Measurements from ENCODE around the gene SOX8. TPM values are rescaled to one million over a fixed set of nuclear protein-coding genes. Genes with fewer than 3 reads are reported as not detected.

Gene SOX8
- polyA plus RNA-seq, 3 donors, result not detected

DNA sequence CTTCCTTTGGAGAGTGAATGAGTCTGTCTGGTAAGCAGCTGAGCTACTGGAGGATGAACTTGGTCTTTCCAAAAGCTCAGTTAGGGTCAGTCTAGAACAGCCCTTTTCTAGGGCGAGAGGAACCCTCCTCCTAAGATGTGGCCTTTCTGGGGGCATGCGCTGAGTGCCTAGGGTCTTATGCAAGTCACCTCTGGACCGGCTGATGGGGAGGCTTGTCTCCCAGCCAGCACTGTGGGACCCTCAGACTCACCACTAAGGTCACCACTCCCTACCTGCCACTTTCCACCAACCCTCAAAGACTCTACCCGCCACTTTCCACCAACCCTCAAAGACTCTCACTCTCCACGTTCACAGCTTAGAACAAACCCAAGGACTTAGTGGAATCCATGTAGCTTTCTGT, 37.6 kb upstream of the SOX8 start:
- no peak for TF ChIP-seq CTCF (IDR thresholded peaks at IDR 0.05)
- peaks cover 43 to 81% (median 61%) of the 10 kb centered on the region in 7 donors for H3K9me3 Mint-ChIP-seq
- Histone ChIP-seq H3K79me2 (ENCODE audit: insufficient read depth, low read length) (no peaks in the 10 kb centered on the region), H3K4me3 (replicated peaks in 1 of 3; ENCODE audit: low read depth in 2 of 3, low read length in 3 of 3) (no peak overlapping the region), H2AFZ (ENCODE audit: insufficient read depth, low read depth, low read length, poor library complexity, severe bottlenecking) (no peak overlapping the region), H3K27me3 (ENCODE audit: control insufficient read depth in 2 of 2, insufficient read depth in 2 of 2, low read length in 2 of 2) (no peaks in the 10 kb centered on the region), H3K27ac (ENCODE audit: low read depth in 1 of 2, low read length in 2 of 2) (no peak overlapping the region), H3K9me3 (replicated peaks in 1 of 2; ENCODE audit: control insufficient read depth in 1 of 2, insufficient read depth in 1 of 2, low read length in 2 of 2) (peaks cover 37 to 58% of the 10 kb centered on the region in 2 donors), H3K4me2 (replicated peaks; ENCODE audit: extremely low read depth, low read length, poor library complexity, severe bottlenecking) (no peak overlapping the region), H3K4me1 (ENCODE audit: control insufficient read depth in 1 of 2, insufficient read depth in 2 of 2, low read length in 2 of 2) (no peaks in the 10 kb centered on the region), H3K9ac (ENCODE audit: insufficient read depth, low read length, poor library complexity, severe bottlenecking) (no peak overlapping the region), H3K36me3 (replicated peaks in 1 of 2; ENCODE audit: control insufficient read depth in 1 of 2, insufficient read depth in 2 of 2, low read length in 2 of 2) (peaks cover 0 to 47% of the 10 kb centered on the region in 2 donors), H4K20me1 (ENCODE audit: insufficient read depth, low read length) (no peaks in the 10 kb centered on the region)
- H3K4me3 Mint-ChIP-seq, result no peak overlapping the region
- H3K36me3 Mint-ChIP-seq, result peaks cover 44 to 53% of the 10 kb centered on the region in 2 donors
- H3K27me3 Mint-ChIP-seq (ENCODE audit: low read depth in 3 of 3), result peaks cover 0 to 2% (median 0%) of the 10 kb centered on the region in 3 donors
- intact Hi-C loops (cut with micrococcal nuclease), result no loop called here
- WGBS (ENCODE audit: insufficient coverage), result 100% methylated on average over 3 of the region's 5 CpGs
- no peak for DNase-seq
- H3K4me1 Mint-ChIP-seq, result no peaks in the 10 kb centered on the region
- H3K27ac Mint-ChIP-seq, result no peak overlapping the region

DNA sequence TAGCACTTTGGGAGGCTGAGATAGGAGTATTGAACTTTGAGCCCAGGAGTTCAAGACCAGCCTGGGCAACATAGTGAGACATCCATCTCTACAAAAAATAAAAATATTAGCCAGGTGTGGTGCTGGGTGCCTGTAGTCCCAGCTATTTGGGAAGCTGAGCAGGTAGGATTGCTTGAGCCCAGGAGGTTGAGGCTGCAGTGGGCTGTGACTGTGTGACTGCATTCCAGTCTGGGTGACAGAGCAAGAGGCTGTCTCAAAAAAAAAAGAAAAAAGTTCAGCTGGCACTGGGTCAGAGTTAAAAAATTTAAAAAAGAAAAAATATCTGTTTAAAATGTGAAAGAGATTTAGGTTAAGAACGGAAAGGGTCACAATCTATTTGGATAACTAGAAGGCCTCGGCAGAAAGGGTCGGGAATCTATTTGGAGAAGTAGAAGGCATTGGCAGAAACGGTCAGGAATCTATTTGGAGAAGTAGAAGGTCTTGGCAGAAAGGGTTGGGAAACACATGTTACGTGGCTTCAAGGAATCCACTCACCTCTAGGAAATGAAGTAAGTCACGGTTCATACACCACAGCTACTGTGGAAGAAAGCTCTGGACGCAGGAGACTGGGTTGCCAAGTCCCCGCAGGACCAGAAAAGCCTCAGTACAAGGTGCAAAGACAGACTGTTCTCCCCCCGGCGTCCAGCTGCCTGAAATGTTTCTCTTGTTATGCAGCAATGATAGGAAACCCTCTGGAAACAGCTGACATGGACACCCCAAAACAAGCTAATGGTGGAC, 36.1 kb upstream of the SOX8 start:
- peaks cover 38 to 49% of the 10 kb centered on the region in 2 donors for H3K36me3 Mint-ChIP-seq
- Histone ChIP-seq H3K27ac (ENCODE audit: low read depth in 1 of 2, low read length in 2 of 2) (no peak overlapping the region), H2AFZ (ENCODE audit: insufficient read depth, low read depth, low read length, poor library complexity, severe bottlenecking) (no peak overlapping the region), H3K79me2 (ENCODE audit: insufficient read depth, low read length) (no peaks in the 10 kb centered on the region), H3K9me3 (replicated peaks in 1 of 2; ENCODE audit: control insufficient read depth in 1 of 2, insufficient read depth in 1 of 2, low read length in 2 of 2) (peaks cover 37 to 52% of the 10 kb centered on the region in 2 donors), H3K4me1 (ENCODE audit: control insufficient read depth in 1 of 2, insufficient read depth in 2 of 2, low read length in 2 of 2) (no peaks in the 10 kb centered on the region), H3K4me3 (replicated peaks in 1 of 3; ENCODE audit: low read depth in 2 of 3, low read length in 3 of 3) (no peak overlapping the region), H4K20me1 (ENCODE audit: insufficient read depth, low read length) (no peaks in the 10 kb centered on the region), H3K4me2 (replicated peaks; ENCODE audit: extremely low read depth, low read length, poor library complexity, severe bottlenecking) (no peak overlapping the region), H3K27me3 (ENCODE audit: control insufficient read depth in 2 of 2, insufficient read depth in 2 of 2, low read length in 2 of 2) (no peaks in the 10 kb centered on the region), H3K36me3 (replicated peaks in 1 of 2; ENCODE audit: control insufficient read depth in 1 of 2, insufficient read depth in 2 of 2, low read length in 2 of 2) (peaks cover 0 to 47% of the 10 kb centered on the region in 2 donors), H3K9ac (ENCODE audit: insufficient read depth, low read length, poor library complexity, severe bottlenecking) (no peak overlapping the region)
- DNase-seq, result no peak
- 92% methylated on average over 7 of the region's 10 CpGs for WGBS (ENCODE audit: insufficient coverage)
- no peak overlapping the region for H3K27ac Mint-ChIP-seq
- intact Hi-C loops (cut with micrococcal nuclease), result no loop called here
- no peak overlapping the region for H3K4me3 Mint-ChIP-seq
- H3K4me1 Mint-ChIP-seq, result no peaks in the 10 kb centered on the region
- H3K27me3 Mint-ChIP-seq (ENCODE audit: low read depth in 3 of 3), result peaks cover 0 to 3% (median 0%) of the 10 kb centered on the region in 3 donors
- TF ChIP-seq CTCF (IDR thresholded peaks at IDR 0.05), result no peak
- peaks cover 39 to 73% (median 61%) of the 10 kb centered on the region in 7 donors for H3K9me3 Mint-ChIP-seq
